Smooth muscle cell of trachea (primary cell): ENCODE data around the gene SEC14L1. TPM values are rescaled to one million over a fixed set of nuclear protein-coding genes. Genes with fewer than 3 reads are reported as not detected.

Source experiments
- total RNA-seq: library from RNA; depleted of rRNA; stranded (reverse); fragments of >200 nt; gene quantifications from 2 replicates; pipeline ENCODE4 v1.2.1, GENCODE V29; 2014

SEC14L1 gene
- total RNA-seq: 27.1 and 47.8 TPM in 2 replicates

GRCh38 chr17:77140878-77141767 is at the start of gene SEC14L1:
TSS of gene SEC14L1 (plus strand) at chr17:77140969. CDS start at chr17:77143597, 2,628 bp downstream.

